Measurements from ENCODE around the gene TBXAS1. TPM values are rescaled to one million over a fixed set of nuclear protein-coding genes. Genes with fewer than 3 reads are reported as not detected.

TBXAS1 gene
- total RNA-seq, 2 donors from 2014 or later = 3.6 to 10.6 TPM

GRCh38 chr7:139995017-139995915 is 166.2 kb downstream of the TBXAS1 start:
- no peaks in the 10 kb centered on the region for H3K27me3 ChIP-seq
- H3K27ac ChIP-seq = no peak overlapping the region
- WGBS, 2 donors = 59 to 61% methylated on average over 18 to 19 of the region's 19 CpGs
- no peaks in the 10 kb centered on the region for H3K4me1 ChIP-seq
- no peaks in the 10 kb centered on the region for H3K9me3 ChIP-seq
- H3K4me3 ChIP-seq = no peak overlapping the region
- TF ChIP-seq POLR2A (IDR thresholded peaks at IDR 0.05) (no peak), CTCF (IDR thresholded peaks at IDR 0.05) (no peak)
- ATAC-seq (peak; percentile 60), DNase-seq (peak; percentile 40 to 66 (median 55))
- intact Hi-C loops (cut with DNase I) = loop anchor here (10.0 kb wide), 1 partner anchor 370 kb away; no protein-coding TSS in a partner anchor
- H3K36me3 ChIP-seq (replicated peaks in 1 of 2; ENCODE audit: insufficient read depth in 1 of 2, low read depth in 2 of 2) = no peaks in the 10 kb centered on the region

- WGBS, 2 donors = 88 to 89% methylated on average over 4 of the region's 4 CpGs
- intact Hi-C loops (cut with DNase I) = loop anchor here (10.0 kb wide), 1 partner anchor 374 kb away; no protein-coding TSS in a partner anchor
- H3K4me1 ChIP-seq = no peaks in the 10 kb centered on the region
- ATAC-seq (no peak), DNase-seq (no peak)
- H3K36me3 ChIP-seq (replicated peaks in 1 of 2; ENCODE audit: insufficient read depth in 1 of 2, low read depth in 2 of 2) = no peaks in the 10 kb centered on the region
- H3K27ac ChIP-seq = no peak overlapping the region
- no peaks in the 10 kb centered on the region for H3K27me3 ChIP-seq
- TF ChIP-seq CTCF (IDR thresholded peaks at IDR 0.05) = no peak
- TF ChIP-seq POLR2A (IDR thresholded peaks at IDR 0.05) = no peak
- no peaks in the 10 kb centered on the region for H3K9me3 ChIP-seq
- H3K4me3 ChIP-seq = no peak overlapping the region
Observed at GRCh38 chr7:139998572-139998971, 169.5 kb downstream of the TBXAS1 start.

- no peaks in the 10 kb centered on the region for H3K9me3 ChIP-seq
- ATAC-seq (no peak), DNase-seq (no peak)
- H3K27ac ChIP-seq = no peak overlapping the region
- 86 to 94% methylated on average over 6 of the region's 6 CpGs for WGBS, 2 donors
- TF ChIP-seq POLR2A (IDR thresholded peaks at IDR 0.05) (no peak), CTCF (IDR thresholded peaks at IDR 0.05) (no peak)
- intact Hi-C loops (cut with DNase I) = loop anchor here (10.0 kb wide), 1 partner anchor 375 kb away; no protein-coding TSS in a partner anchor
- H3K36me3 ChIP-seq (replicated peaks in 1 of 2; ENCODE audit: insufficient read depth in 1 of 2, low read depth in 2 of 2) = no peaks in the 10 kb centered on the region
- no peaks in the 10 kb centered on the region for H3K4me1 ChIP-seq
- H3K4me3 ChIP-seq = no peak overlapping the region
- no peaks in the 10 kb centered on the region for H3K27me3 ChIP-seq
Observed at GRCh38 chr7:139999516-139999915, 170.5 kb downstream of the TBXAS1 start.

GRCh38 chr7:140000666-140001268 is 171.7 kb downstream of the TBXAS1 start:
- Histone ChIP-seq H3K27ac (no peak overlapping the region), H3K4me3 (no peak overlapping the region), H3K4me1 (no peaks in the 10 kb centered on the region), H3K9me3 (no peaks in the 10 kb centered on the region), H3K27me3 (no peaks in the 10 kb centered on the region), H3K36me3 (replicated peaks in 1 of 2; ENCODE audit: insufficient read depth in 1 of 2, low read depth in 2 of 2) (no peaks in the 10 kb centered on the region)
- no peak for ATAC-seq
- TF ChIP-seq POLR2A (IDR thresholded peaks at IDR 0.05) (no peak), CTCF (IDR thresholded peaks at IDR 0.05) (no peak)
- 79 to 82% methylated on average over 5 to 6 of the region's 6 CpGs for WGBS, 2 donors
- no peak for DNase-seq
- intact Hi-C loops (cut with DNase I) = loop anchor here (5.0 to 10.0 kb wide), 3 partner anchors 223 to 506 kb away; partner anchors contain the start of gene HIPK2
